ENCODE data around the gene ADH6. TPM values are rescaled to one million over a fixed set of nuclear protein-coding genes. Genes with fewer than 3 reads are reported as not detected.

ADH6 gene
- total and polyA plus RNA-seq, 9 of the 15 experiments (the other 6 are each of a cell fraction or from before 2014, with no cell fraction given): 0.13 TPM; not detected in 8

- no peak for DNase-seq (ENCODE audit: extremely low read depth in 1 of 4, low spot score in 3 of 4)
- Histone ChIP-seq H3K9me1 (ENCODE audit: control insufficient read depth, insufficient read depth, low read length) (no peaks in the 10 kb centered on the region), H3K27me3 (ENCODE audit: control insufficient read depth in 2 of 2, insufficient read depth in 2 of 2, low read length in 2 of 2) (no peaks in the 10 kb centered on the region), H3K27ac (ENCODE audit: extremely low read depth, low read depth, low read length) (no peak overlapping the region), H2AFZ (ENCODE audit: low read depth, low read length) (no peak overlapping the region), H3K4me1 (replicated peaks in 1 of 2; ENCODE audit: control insufficient read depth in 2 of 2, insufficient read depth in 2 of 2, low read length in 2 of 2) (no peaks in the 10 kb centered on the region), H3K79me2 (ENCODE audit: control insufficient read depth, insufficient read depth, low read length) (no peaks in the 10 kb centered on the region), H3K9ac (ENCODE audit: insufficient read depth in 1 of 2, low read depth in 2 of 2, low read length in 2 of 2) (no peak overlapping the region), H3K4me3 (no peak overlapping the region), H4K20me1 (replicated peaks; ENCODE audit: control insufficient read depth, insufficient read depth, low read length) (no peaks in the 10 kb centered on the region), H3K36me3 (ENCODE audit: control insufficient read depth, insufficient read depth, low read length) (no peaks in the 10 kb centered on the region), H3K4me2 (ENCODE audit: insufficient read depth, low read length) (no peak overlapping the region), H3K9me3 (replicated peaks; ENCODE audit: control insufficient read depth, insufficient read depth, low read depth, low read length) (no peaks in the 10 kb centered on the region)
- ChIA-PET CTCF (ENCODE audit: low intra/inter-chr PET ratio) (no interaction called here), POLR2A (no interaction called here)
- BruUV-seq (replicated peaks): no TSS peak
- intact Hi-C loops (cut with micrococcal nuclease) (no loop called here), in situ Hi-C loops (cut with MboI) (no loop called here)
- TF ChIP-seq NFE2L1 (tag; IDR thresholded peaks at IDR 0.05; ENCODE audit: borderline replicate concordance, low read depth) (no peak), CHD1 (IDR thresholded peaks at IDR 0.05; ENCODE audit: low read length) (no peak), GATA2 (CRISPR knock-in tag; IDR thresholded peaks at IDR 0.05) (no peak), KDM2B (CRISPR knock-in tag; IDR thresholded peaks at IDR 0.05) (no peak)
- WGBS (ENCODE audit: insufficient coverage, low coverage, missing lambda C conversion rate): under 1% methylated on average over 5 of the region's 5 CpGs
- ATAC-seq: no peak
- no peak for FAIRE-seq
These were observed 16.5 kb downstream of the ADH6 start for GRCh38 chr4:99202536-99202935.

DNA sequence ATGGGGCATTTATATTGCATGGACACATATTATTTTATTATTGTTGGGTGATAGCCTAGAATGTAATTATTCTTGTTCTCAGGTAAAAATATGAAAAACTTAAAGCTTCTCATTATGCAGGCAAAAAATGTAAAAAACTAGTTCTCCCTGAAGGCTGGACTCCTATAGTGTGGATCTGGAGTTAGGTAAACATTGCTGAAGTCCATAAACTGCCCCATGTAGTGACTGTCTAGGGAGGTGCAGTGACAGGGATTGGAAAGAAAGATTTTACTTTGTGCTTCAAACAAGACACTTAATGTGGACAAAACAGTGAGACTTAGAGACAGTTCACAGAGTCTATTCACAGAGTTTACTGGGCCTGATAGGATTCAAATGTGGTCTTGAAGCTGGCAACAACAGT, 17.0 kb downstream of the ADH6 start:
- FAIRE-seq (no peak), DNase-seq (ENCODE audit: extremely low read depth in 1 of 4, low spot score in 3 of 4) (no peak), ATAC-seq (no peak)
- Histone ChIP-seq H3K9ac (ENCODE audit: insufficient read depth in 1 of 2, low read depth in 2 of 2, low read length in 2 of 2) (no peak overlapping the region), H3K79me2 (ENCODE audit: control insufficient read depth, insufficient read depth, low read length) (no peaks in the 10 kb centered on the region), H3K4me1 (replicated peaks in 1 of 2; ENCODE audit: control insufficient read depth in 2 of 2, insufficient read depth in 2 of 2, low read length in 2 of 2) (no peaks in the 10 kb centered on the region), H3K4me3 (no peak overlapping the region), H3K27me3 (ENCODE audit: control insufficient read depth in 2 of 2, insufficient read depth in 2 of 2, low read length in 2 of 2) (no peaks in the 10 kb centered on the region), H3K27ac (ENCODE audit: extremely low read depth, low read depth, low read length) (no peak overlapping the region), H2AFZ (ENCODE audit: low read depth, low read length) (no peak overlapping the region), H4K20me1 (replicated peaks; ENCODE audit: control insufficient read depth, insufficient read depth, low read length) (no peaks in the 10 kb centered on the region), H3K9me3 (replicated peaks; ENCODE audit: control insufficient read depth, insufficient read depth, low read depth, low read length) (no peaks in the 10 kb centered on the region), H3K36me3 (ENCODE audit: control insufficient read depth, insufficient read depth, low read length) (no peaks in the 10 kb centered on the region), H3K4me2 (ENCODE audit: insufficient read depth, low read length) (no peak overlapping the region), H3K9me1 (ENCODE audit: control insufficient read depth, insufficient read depth, low read length) (no peaks in the 10 kb centered on the region)
- no peak for TF ChIP-seq CEBPB (tag; IDR thresholded peaks at IDR 0.05)
- intact Hi-C loops (cut with micrococcal nuclease) (no loop called here), in situ Hi-C loops (cut with MboI) (no loop called here)
- POLR2A ChIA-PET: no interaction called here
- no TSS peak for BruUV-seq (replicated peaks)
- CTCF ChIA-PET (ENCODE audit: low intra/inter-chr PET ratio): no interaction called here

Measured in K562 (cell line).